Neural progenitor cell (in vitro differentiated cells): ENCODE data around the gene INHBB. TPM values are rescaled to one million over a fixed set of nuclear protein-coding genes. Genes with fewer than 3 reads are reported as not detected.

Experiments used
- DNase-seq: peaks from one replicate; pipeline ENCODE4 v3.0.0-alpha.2; 2016; ENCODE audit warnings: low spot score
- H2AFZ ChIP-seq: fragments of 200-600 bp; sonication (generic); replicated peaks from 2 replicates; pipeline ENCODE4 v1.6.1; 2016; ENCODE audit warnings: antibody characterized with exemption
- H3F3A ChIP-seq: fragments of 200-600 bp; sonication (generic); 2 replicates; pipeline ENCODE4 v1.6.1; 2016; ENCODE audit warnings: antibody characterized with exemption, low read depth
- H3K27ac ChIP-seq: fragments of 200-600 bp; sonication (generic); 2 replicates; pipeline ENCODE4 v1.5.1; 2016; ENCODE audit warnings: mild to moderate bottlenecking
- H3K27me3 ChIP-seq: fragments of 200-600 bp; sonication (generic); 2 replicates; pipeline ENCODE4 v1.6.1; 2016; ENCODE audit warnings: mild to moderate bottlenecking, moderate library complexity
- H3K36me3 ChIP-seq: fragments of 200-600 bp; sonication (generic); 2 replicates; pipeline ENCODE4 v1.5.1; 2016
- H3K4me1 ChIP-seq: fragments of 200-600 bp; sonication (generic); 2 replicates; pipeline ENCODE4 v1.6.1; 2016; ENCODE audit warnings: mixed run types
- H3K4me2 ChIP-seq: fragments of 200-600 bp; sonication (generic); 2 replicates; pipeline ENCODE4 v1.6.1; 2016
- H3K4me3 ChIP-seq: fragments of 200-600 bp; sonication (generic); 2 replicates; pipeline ENCODE4 v1.5.1; 2016
- H3K79me2 ChIP-seq: fragments of 200-600 bp; sonication (generic); 2 replicates; pipeline ENCODE4 v1.6.1; 2016; ENCODE audit warnings: low read depth
- H3K9ac ChIP-seq: fragments of 200-600 bp; sonication (generic); 2 replicates; pipeline ENCODE4 v1.6.1; 2016
- H3K9me3 ChIP-seq: fragments of 200-600 bp; sonication (generic); 2 replicates; pipeline ENCODE4 v1.5.1; 2016; ENCODE audit warnings: low read depth
- H4K20me1 ChIP-seq: fragments of 200-600 bp; sonication (generic); 2 replicates; pipeline ENCODE4 v1.6.1; 2016; ENCODE audit warnings: low read depth
- H3K27ac Mint-ChIP-seq: 3 replicates; pipeline ENCODE4 v1.8.0; 2021; ENCODE audit warnings: mixed read lengths
- H3K27me3 Mint-ChIP-seq: 2 replicates; pipeline ENCODE4 v1.8.0; 2022; ENCODE audit warnings: low read depth, mild to moderate bottlenecking, inconsistent platforms, moderate library complexity, mixed read lengths; ENCODE audit not compliant: insufficient read depth
- H3K36me3 Mint-ChIP-seq: 3 replicates; pipeline ENCODE4 v1.8.0; 2021; ENCODE audit warnings: mixed read lengths
- H3K4me1 Mint-ChIP-seq: 3 replicates; pipeline ENCODE4 v1.8.0; 2021; ENCODE audit warnings: mixed read lengths
- H3K4me3 Mint-ChIP-seq: 3 replicates; pipeline ENCODE4 v1.8.0; 2021; ENCODE audit warnings: mild to moderate bottlenecking, moderate library complexity, mixed read lengths
- H3K9me3 Mint-ChIP-seq: 3 replicates; pipeline ENCODE4 v1.8.0; 2020; ENCODE audit warnings: mixed read lengths
- EZH2 ChIP-seq: fragments of 200-600 bp; sonication (generic); IDR thresholded peaks from 2 replicates; pipeline ENCODE4 v1.6.1; 2017; ENCODE audit warnings: antibody characterized with exemption, mild to moderate bottlenecking, moderate library complexity
- EZH2phosphoT487 ChIP-seq: fragments of 200-600 bp; sonication (generic); IDR thresholded peaks from 2 replicates; pipeline ENCODE4 v1.6.1; 2017; ENCODE audit warnings: antibody characterized with exemption
- total RNA-seq: library from RNA; depleted of rRNA; stranded (reverse); fragments of >200 nt; gene quantifications from 2 replicates; pipeline ENCODE4 v1.2.3, GENCODE V29; 2015; ENCODE audit warnings: low replicate concordance
- TF ChIP-seq, protein P1 (sequence below): fragments of 200-600 bp; sonication (generic); IDR thresholded peaks from 2 replicates; pipeline ENCODE4 v1.5.1; 2017; ENCODE audit warnings: antibody characterized with exemption, mild to moderate bottlenecking

The INHBB gene
- total RNA-seq, 1 donor from 2014 or later, result not detected

DNA sequence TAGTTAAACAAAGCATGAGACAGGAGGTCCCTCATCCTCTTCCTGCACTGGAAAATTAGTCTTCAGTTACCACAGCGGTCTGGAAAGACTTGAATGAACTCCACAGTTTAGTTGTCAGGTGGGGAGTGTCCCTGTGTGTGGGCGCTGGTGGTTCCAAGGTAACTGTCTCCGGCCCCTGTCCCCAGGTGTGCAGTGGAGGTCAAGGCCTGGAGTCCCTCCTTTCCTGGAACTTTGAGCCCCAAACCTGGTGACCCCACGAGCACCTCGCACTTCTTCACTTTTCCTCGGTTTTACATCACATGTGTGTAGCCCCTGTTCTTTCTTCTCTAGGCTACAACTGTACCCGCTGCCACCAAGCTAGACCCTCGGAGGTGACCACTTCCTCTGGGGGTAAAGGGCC, 28.0 kb upstream of the INHBB start:
- Histone ChIP-seq H3K27ac (no peak overlapping the region), H3K27me3 (peaks cover 31% of the 10 kb centered on the region), H3K4me2 (no peak overlapping the region), H3K9ac (no peak overlapping the region), H3K36me3 (no peaks in the 10 kb centered on the region), H4K20me1 (no peaks in the 10 kb centered on the region), H2AFZ (no peak overlapping the region), H3K79me2 (no peaks in the 10 kb centered on the region), H3K9me3 (no peaks in the 10 kb centered on the region), H3K4me3 (no peak overlapping the region), H3K4me1 (no peaks in the 10 kb centered on the region), H3F3A (no peaks in the 10 kb centered on the region)
- no peaks in the 10 kb centered on the region for H3K36me3 Mint-ChIP-seq
- no peaks in the 10 kb centered on the region for H3K9me3 Mint-ChIP-seq
- peaks cover 23% of the 10 kb centered on the region for H3K4me1 Mint-ChIP-seq
- no peak for DNase-seq
- TF ChIP-seq, protein P1, sequence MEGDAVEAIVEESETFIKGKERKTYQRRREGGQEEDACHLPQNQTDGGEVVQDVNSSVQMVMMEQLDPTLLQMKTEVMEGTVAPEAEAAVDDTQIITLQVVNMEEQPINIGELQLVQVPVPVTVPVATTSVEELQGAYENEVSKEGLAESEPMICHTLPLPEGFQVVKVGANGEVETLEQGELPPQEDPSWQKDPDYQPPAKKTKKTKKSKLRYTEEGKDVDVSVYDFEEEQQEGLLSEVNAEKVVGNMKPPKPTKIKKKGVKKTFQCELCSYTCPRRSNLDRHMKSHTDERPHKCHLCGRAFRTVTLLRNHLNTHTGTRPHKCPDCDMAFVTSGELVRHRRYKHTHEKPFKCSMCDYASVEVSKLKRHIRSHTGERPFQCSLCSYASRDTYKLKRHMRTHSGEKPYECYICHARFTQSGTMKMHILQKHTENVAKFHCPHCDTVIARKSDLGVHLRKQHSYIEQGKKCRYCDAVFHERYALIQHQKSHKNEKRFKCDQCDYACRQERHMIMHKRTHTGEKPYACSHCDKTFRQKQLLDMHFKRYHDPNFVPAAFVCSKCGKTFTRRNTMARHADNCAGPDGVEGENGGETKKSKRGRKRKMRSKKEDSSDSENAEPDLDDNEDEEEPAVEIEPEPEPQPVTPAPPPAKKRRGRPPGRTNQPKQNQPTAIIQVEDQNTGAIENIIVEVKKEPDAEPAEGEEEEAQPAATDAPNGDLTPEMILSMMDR, result no peak
- TF ChIP-seq EZH2 (no peak), EZH2phosphoT487 (no peak)
- H3K27me3 Mint-ChIP-seq, result peaks cover 17% of the 10 kb centered on the region
- no peak overlapping the region for H3K4me3 Mint-ChIP-seq
- H3K27ac Mint-ChIP-seq, result peak overlapping the region; percentile 79

DNA sequence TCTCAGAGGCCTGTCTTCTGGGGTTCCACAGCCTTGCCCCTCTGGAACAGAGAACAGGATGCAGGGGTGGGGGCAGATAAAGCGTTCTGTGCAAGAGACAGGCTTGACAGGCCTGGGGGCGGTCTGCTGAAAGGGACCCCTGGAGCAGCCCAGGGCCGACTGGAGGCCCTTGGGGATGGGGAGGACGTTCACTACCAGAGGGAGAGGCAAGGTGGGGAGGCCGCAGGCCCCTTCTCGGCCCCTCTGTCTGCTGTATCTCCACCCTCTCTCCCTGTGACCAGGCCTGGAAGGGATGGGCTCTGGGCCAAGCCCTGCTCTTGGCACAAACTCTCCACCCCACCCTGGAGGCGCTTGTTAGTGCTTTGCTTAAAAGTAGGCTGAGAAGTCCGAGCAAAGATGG, 27.3 kb upstream of the INHBB start:
- Histone ChIP-seq H3K4me2 (no peak overlapping the region), H3K27me3 (peaks cover 24% of the 10 kb centered on the region), H2AFZ (no peak overlapping the region), H3K9ac (no peak overlapping the region), H3K27ac (no peak overlapping the region), H3K4me3 (no peak overlapping the region), H3K79me2 (no peaks in the 10 kb centered on the region), H3K36me3 (no peaks in the 10 kb centered on the region), H3K4me1 (no peaks in the 10 kb centered on the region), H3F3A (no peaks in the 10 kb centered on the region), H4K20me1 (no peaks in the 10 kb centered on the region), H3K9me3 (no peaks in the 10 kb centered on the region)
- Mint-ChIP-seq H3K36me3 (no peaks in the 10 kb centered on the region), H3K27me3 (peaks cover 17% of the 10 kb centered on the region), H3K4me3 (no peak overlapping the region), H3K4me1 (peaks cover 16% of the 10 kb centered on the region), H3K27ac (no peak overlapping the region), H3K9me3 (no peaks in the 10 kb centered on the region)
- no peak for DNase-seq
- TF ChIP-seq, protein P1, result no peak
- no peak for TF ChIP-seq EZH2phosphoT487
- TF ChIP-seq EZH2, result no peak

DNA sequence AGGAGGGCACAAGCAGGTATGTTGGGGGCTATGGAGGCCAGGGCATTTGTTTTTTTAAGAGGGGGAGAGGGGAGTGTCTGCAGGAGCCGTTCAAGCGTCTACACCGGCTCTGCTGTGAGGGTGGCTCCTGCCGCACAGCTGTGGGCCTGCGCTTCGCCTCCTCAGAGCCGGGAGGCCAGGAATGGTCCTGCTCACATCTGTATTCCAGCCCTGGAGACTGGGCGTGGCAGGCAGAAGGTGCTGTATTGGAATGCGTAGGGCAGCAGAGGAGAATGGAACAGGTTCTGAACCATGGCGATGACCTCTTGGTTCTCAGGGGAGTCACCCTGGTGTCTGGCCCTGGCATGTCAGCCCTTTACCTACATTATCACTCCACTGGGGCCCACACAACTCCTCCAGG, 26.8 kb upstream of the INHBB start:
- no peaks in the 10 kb centered on the region for H3K4me1 ChIP-seq
- H3K4me3 Mint-ChIP-seq, result no peak overlapping the region
- no peaks in the 10 kb centered on the region for H3K36me3 Mint-ChIP-seq
- H3K36me3 ChIP-seq, result no peaks in the 10 kb centered on the region
- no peaks in the 10 kb centered on the region for H3K9me3 ChIP-seq
- no peak for DNase-seq
- H3K27ac ChIP-seq, result no peak overlapping the region
- H3K4me3 ChIP-seq, result no peak overlapping the region
- H3F3A ChIP-seq, result no peaks in the 10 kb centered on the region
- peaks cover 19% of the 10 kb centered on the region for H3K27me3 ChIP-seq
- H3K27ac Mint-ChIP-seq, result no peak overlapping the region
- no peaks in the 10 kb centered on the region for H3K9me3 Mint-ChIP-seq
- no peak overlapping the region for H3K4me2 ChIP-seq
- H3K4me1 Mint-ChIP-seq, result peaks cover 12% of the 10 kb centered on the region
- peaks cover 17% of the 10 kb centered on the region for H3K27me3 Mint-ChIP-seq
- H3K9ac ChIP-seq, result no peak overlapping the region
- no peaks in the 10 kb centered on the region for H3K79me2 ChIP-seq
- no peak for TF ChIP-seq EZH2
- no peak for TF ChIP-seq EZH2phosphoT487
- TF ChIP-seq, protein P1, result no peak
- H2AFZ ChIP-seq, result no peak overlapping the region
- no peaks in the 10 kb centered on the region for H4K20me1 ChIP-seq
